IMR-90 (cell line): ENCODE data around the gene NOP10. TPM values are rescaled to one million over a fixed set of nuclear protein-coding genes. Genes with fewer than 3 reads are reported as not detected.

Experiments
- ATAC-seq: fragments of 200-7000 bp; cut with Tn5 transposase; 2 replicates; pipeline ENCODE4 v1.9.1; 2020; ENCODE audit warnings: low read depth, mild to moderate bottlenecking, moderate library complexity
- BruUV-seq: library from RNA; stranded (reverse); fragments of 400-500 nt; replicated peaks from 2 replicates; lab custom pipeline; 2021; lab: Mats Ljungman, UMichigan
- CTCF ChIA-PET: fragments of 300-600 bp; formaldehyde crosslinking; extraction: SDS; loops from one replicate; lab custom pipeline; 2021; ENCODE audit warnings: antibody characterized with exemption; lab: Yijun Ruan, JAX
- POLR2A ChIA-PET: fragments of 300-600 bp; sonication (Branson Sonifier 250); formaldehyde crosslinking; loops from one replicate; lab custom pipeline; 2022; ENCODE audit warnings: antibody characterized with exemption; ENCODE audit not compliant: unreplicated experiment; lab: Charles Lee
- DNase-seq: peaks from one replicate; pipeline ENCODE4 v3.0.0; 2013
- H2AFZ ChIP-seq: replicated peaks from 2 replicates; pipeline ENCODE3; 2013; ENCODE audit warnings: low read length, mild to moderate bottlenecking; ENCODE audit not compliant: poor library complexity
- H2AK5ac ChIP-seq: 2 replicates; pipeline ENCODE4 v1.6.1; 2013; ENCODE audit warnings: low read depth, low read length, inconsistent platforms
- H2AK9ac ChIP-seq: replicated peaks from 2 replicates; pipeline ENCODE3; 2013; ENCODE audit warnings: mild to moderate bottlenecking, low read depth, low read length, moderate library complexity; ENCODE audit not compliant: poor library complexity
- H2BK120ac ChIP-seq: 2 replicates; pipeline ENCODE4 v1.6.1; 2013; ENCODE audit warnings: low read depth, low read length, inconsistent platforms
- H2BK15ac ChIP-seq: 3 replicates; pipeline ENCODE4 v1.6.1; 2013; ENCODE audit warnings: low read depth, low read length, inconsistent platforms
- H2BK20ac ChIP-seq: 2 replicates; pipeline ENCODE4 v1.6.1; 2013; ENCODE audit warnings: low read depth, mild to moderate bottlenecking, inconsistent platforms, low read length, moderate library complexity
- H2BK5ac ChIP-seq: 2 replicates; pipeline ENCODE4 v1.6.1; 2013; ENCODE audit warnings: mild to moderate bottlenecking, low read depth, low read length, inconsistent platforms; ENCODE audit not compliant: poor library complexity, severe bottlenecking
- H3K14ac ChIP-seq: replicated peaks from 2 replicates; pipeline ENCODE4 v1.6.1; 2013; ENCODE audit warnings: low read depth, low read length, inconsistent platforms
- H3K18ac ChIP-seq: 2 replicates; pipeline ENCODE4 v1.6.1; 2013; ENCODE audit warnings: low read depth, low read length, control low read depth
- H3K23ac ChIP-seq: 2 replicates; pipeline ENCODE4 v1.6.1; 2013; ENCODE audit warnings: low read depth, low read length, inconsistent platforms
- H3K27ac ChIP-seq: 2 replicates; pipeline ENCODE4 v1.5.1; 2013; ENCODE audit warnings: mild to moderate bottlenecking, control low read depth, low read length; ENCODE audit not compliant: insufficient read depth
- H3K27me3 ChIP-seq: 2 replicates; pipeline ENCODE4 v1.6.1; 2013; ENCODE audit warnings: low read length; ENCODE audit not compliant: control insufficient read depth, insufficient read depth
- H3K36me3 ChIP-seq: 2 replicates; pipeline ENCODE4 v1.6.1; 2013; ENCODE audit warnings: low read length, mixed read lengths; ENCODE audit not compliant: control insufficient read depth, insufficient read depth
- H3K4ac ChIP-seq: 2 replicates; pipeline ENCODE4 v1.6.1; 2013; ENCODE audit warnings: low read depth, low read length, inconsistent platforms
- H3K4me1 ChIP-seq: 2 replicates; pipeline ENCODE4 v1.6.1; 2013; ENCODE audit warnings: low read length, mixed read lengths; ENCODE audit not compliant: control insufficient read depth, insufficient read depth
- H3K4me2 ChIP-seq: 2 replicates; pipeline ENCODE4 v1.6.1; 2013; ENCODE audit warnings: low read depth, mild to moderate bottlenecking, control low read depth, low read length, moderate library complexity
- H3K4me3 ChIP-seq: 2 replicates; pipeline ENCODE4 v1.5.1; 2013; ENCODE audit warnings: low read depth, mild to moderate bottlenecking, control low read depth, low read length, moderate library complexity; ENCODE audit not compliant: insufficient read depth
- H3K56ac ChIP-seq: 2 replicates; pipeline ENCODE4 v1.6.1; 2013; ENCODE audit warnings: low read length, inconsistent platforms; ENCODE audit not compliant: insufficient read depth; ENCODE audit errors: extremely low read depth
- H3K79me1 ChIP-seq, 2 experiments: 2 replicates each; pipeline ENCODE4 v1.6.1; 2013; ENCODE audit warnings: low read length in 2 of 2, inconsistent platforms in 1 of 2, low read depth in 1 of 2
- H3K9ac ChIP-seq: 2 replicates; pipeline ENCODE4 v1.6.1; 2013; ENCODE audit warnings: low read depth, low read length, control low read depth
- H3K9me1 ChIP-seq: 2 replicates; pipeline ENCODE4 v1.6.1; 2013; ENCODE audit warnings: low read length, inconsistent platforms; ENCODE audit not compliant: insufficient read depth
- H3K9me3 ChIP-seq: 2 replicates; pipeline ENCODE4 v1.6.1; 2013; ENCODE audit warnings: low read length; ENCODE audit not compliant: control insufficient read depth, insufficient read depth
- H4K20me1 ChIP-seq: 2 replicates; pipeline ENCODE4 v1.6.1; 2013; ENCODE audit warnings: low read length, inconsistent platforms; ENCODE audit not compliant: insufficient read depth
- H4K5ac ChIP-seq: 2 replicates; pipeline ENCODE4 v1.6.1; 2013; ENCODE audit warnings: mild to moderate bottlenecking, low read depth, low read length, control low read depth
- H4K8ac ChIP-seq, 2 experiments: 2 replicates each; pipeline ENCODE4 v1.6.1; 2013; ENCODE audit warnings: low read depth in 2 of 2, low read length in 2 of 2, control low read depth in 1 of 2, inconsistent platforms in 1 of 2
- H4K91ac ChIP-seq: 2 replicates; pipeline ENCODE4 v1.6.1; 2013; ENCODE audit warnings: low read depth, low read length, inconsistent platforms; ENCODE audit not compliant: insufficient read depth
- BHLHE40 ChIP-seq: fragments of 150-350 bp; IDR thresholded peaks from 2 replicates; pipeline ENCODE4 v1.6.1; 2016; ENCODE audit warnings: mild to moderate bottlenecking, low read depth, low read length
- CHD1 ChIP-seq: IDR thresholded peaks from 2 replicates; pipeline ENCODE4 v1.6.1; 2012; ENCODE audit warnings: low read depth, low read length, improper control_type of control experiment
- FOS ChIP-seq: fragments of 150-350 bp; IDR thresholded peaks from 2 replicates; pipeline ENCODE4 v1.6.1; 2016; ENCODE audit warnings: low read depth, low read length
- MAZ ChIP-seq: IDR thresholded peaks from 2 replicates; pipeline ENCODE4 v1.6.1; 2012; ENCODE audit warnings: low read depth, mild to moderate bottlenecking, low read length, improper control_type of control experiment, moderate library complexity, borderline replicate concordance
- POLR2A ChIP-seq: IDR thresholded peaks from 2 replicates; pipeline ENCODE4 v1.6.1; 2012; ENCODE audit warnings: mild to moderate bottlenecking, low read depth, low read length
- RCOR1 ChIP-seq: IDR thresholded peaks from 2 replicates; pipeline ENCODE4 v1.6.1; 2012; ENCODE audit warnings: mild to moderate bottlenecking, low read length, improper control_type of control experiment; ENCODE audit not compliant: insufficient replicate concordance
- SMC3 ChIP-seq: fragments of 150-350 bp; IDR thresholded peaks from 2 replicates; pipeline ENCODE4 v1.6.1; 2016; ENCODE audit warnings: low read depth, mild to moderate bottlenecking, antibody characterized with exemption, low read length, moderate library complexity
- WGBS, 2 experiments: methylation state at CpG; one replicate each; pipeline versions ENCODE4 v1.1.5 to v1.1.7; 2013; ENCODE audit warnings: missing lambda C conversion rate in 2 of 2; ENCODE audit not compliant: insufficient read length in 1 of 2; ENCODE audit errors: extremely low coverage in 2 of 2; 5-methylcytosine and 5-hydroxymethylcytosine counted together
- dilution Hi-C: fragments of 300-500 bp; cut with HindIII; formaldehyde crosslinking; loops from one replicate; pipeline ENCODE4 v1.14.3; 2018; ENCODE audit warnings: low sequenced_read_pairs; ENCODE audit not compliant: unreplicated experiment
- in situ Hi-C: fragments of 300-500 bp; cut with MboI; formaldehyde crosslinking; loops from 3 replicates; pipeline ENCODE4 v1.14.3; 2019; ENCODE audit warnings: low sequenced_read_pairs, inconsistent platforms, mixed read lengths
- intact Hi-C: fragments of 100-400 bp; cut with micrococcal nuclease; formaldehyde crosslinking; loops from 2 replicates; pipeline ENCODE4 v1.10.0; 2022
- polyA plus RNA-seq, 3 experiments: library from polyadenylated mRNA; depleted of rRNA; stranded (reverse); fragments of >200 nt; gene quantifications; 2 replicates each; pipeline ENCODE4 v1.2.3, GENCODE V29; 2012; ENCODE audit warnings: low replicate concordance in 1 of 3
- total RNA-seq: library from RNA; depleted of rRNA; stranded (reverse); fragments of >200 nt; gene quantifications from 2 replicates; pipeline ENCODE4 v1.2.3, GENCODE V29; 2012

The NOP10 gene
- total and polyA plus RNA-seq, 2 of the 4 experiments (the other 2 are of a cell fraction), result 141 to 468 TPM

DNA sequence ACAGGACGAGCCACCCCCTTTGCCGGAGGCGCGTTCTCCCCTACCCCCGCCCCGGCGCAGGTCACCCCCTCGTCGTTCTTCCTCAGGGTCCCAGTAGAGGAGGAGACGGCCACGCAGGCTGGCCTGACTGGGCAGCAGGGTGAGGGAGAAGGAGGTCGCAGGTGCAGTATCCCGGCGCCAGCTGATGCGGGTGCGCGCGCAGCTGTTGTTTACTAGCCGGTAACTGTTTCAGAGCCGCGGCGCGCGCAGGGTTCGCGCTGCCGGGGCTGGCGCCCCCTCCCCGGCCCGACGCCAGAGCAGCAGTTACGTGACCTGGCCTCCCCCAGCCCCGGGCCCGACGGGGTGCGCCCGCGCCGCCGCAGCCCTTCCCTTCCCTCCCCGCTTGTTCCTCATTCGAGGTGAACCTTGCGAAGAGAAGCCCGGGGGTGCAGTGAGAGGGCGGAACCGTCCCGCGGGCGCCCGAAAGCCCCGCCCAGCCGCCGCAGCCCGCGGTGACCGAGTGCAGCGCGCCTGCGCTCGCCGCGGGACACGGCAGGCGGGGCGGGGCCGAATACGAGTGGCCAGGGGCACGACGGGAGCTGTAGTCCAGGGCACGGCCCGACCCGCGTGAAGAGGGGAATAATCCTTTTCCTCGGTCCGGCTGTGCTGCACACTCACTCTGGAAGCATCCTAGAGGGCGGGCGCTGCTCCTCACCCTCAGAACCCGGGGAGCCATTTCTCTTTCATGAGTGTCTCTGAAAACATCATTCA, 5.2 kb downstream of the NOP10 start, which contains the start of gene SLC12A6 (continued):
- TF ChIP-seq RCOR1 (peak; percentile 17), BHLHE40 (no peak), CHD1 (no peak), POLR2A (no peak; the same call in 1 of the 2 replicates)

DNA sequence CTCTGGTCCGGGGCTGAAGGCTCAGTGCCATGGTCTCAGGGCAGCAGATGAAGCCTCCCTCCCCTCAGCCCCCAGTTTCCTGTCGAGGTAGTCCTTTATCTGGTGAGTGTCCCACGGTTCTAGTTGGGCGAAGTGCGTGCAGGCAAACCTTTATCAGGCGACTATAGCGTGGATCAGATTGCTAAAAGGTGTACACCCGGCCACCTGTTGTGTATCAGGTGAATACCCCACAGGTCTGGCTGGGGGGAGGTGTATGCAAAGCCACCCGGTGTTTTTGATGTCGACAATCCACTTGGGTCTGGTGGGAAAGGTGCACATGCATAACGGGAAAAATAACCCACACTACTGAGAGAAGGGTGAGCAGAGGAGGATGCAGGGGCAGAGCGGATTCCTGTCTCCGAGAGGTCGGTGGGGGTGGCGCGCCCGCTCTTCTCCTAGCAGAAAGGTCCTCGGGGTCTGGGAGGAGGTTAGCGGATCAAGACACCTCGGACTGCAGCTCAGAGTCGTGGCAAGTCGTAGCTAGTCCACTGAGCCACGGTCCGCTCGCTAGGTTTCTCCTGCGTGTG, 5.9 kb downstream of the NOP10 start:
- H4K20me1 ChIP-seq, result peaks cover 3% of the 10 kb centered on the region; the same call in 1 of the 2 replicates
- H3K4me2 ChIP-seq, result peak overlapping the region; percentile 98
- no TSS peak for BruUV-seq
- peak overlapping the region; percentile 97 for H2AFZ ChIP-seq
- WGBS, 2 experiments, result 6% methylated on average over 6 of the region's 26 CpGs; no CpG with 5 or more reads in 1 of the 2 experiments
- H3K4ac ChIP-seq, result peak overlapping the region; percentile 71; the same call in 1 of the 2 replicates
- ChIA-PET CTCF (interaction anchor here (1.9 kb wide), 1 partner anchor 40 kb away, joined by 4 read pairs; no protein-coding TSS in a partner anchor), POLR2A (interaction anchor here (0.6 kb wide), 2 partner anchors 8 to 1145 kb away, joined by 3 read pairs; no protein-coding TSS in a partner anchor)
- H3K27me3 ChIP-seq, result no peaks in the 10 kb centered on the region
- H3K9me1 ChIP-seq, result no peaks in the 10 kb centered on the region
- peak overlapping the region; percentile 93 for H3K4me3 ChIP-seq
- H3K14ac ChIP-seq, result peak overlapping the region; percentile 70
- ATAC-seq (peak; percentile 1; the same call in 1 of the 2 replicates), DNase-seq (no peak)
- H2AK5ac ChIP-seq, result 0 out of 2 replicates have a peak overlapping the region, but pooled peaks have one; percentile 8
- H2AK9ac ChIP-seq, result peak overlapping the region; percentile 80
- H3K23ac ChIP-seq, result peak overlapping the region; percentile 85
- no peak overlapping the region for H2BK20ac ChIP-seq
- H3K9ac ChIP-seq, result peak overlapping the region; percentile 65
- peaks cover 10% of the 10 kb centered on the region for H3K4me1 ChIP-seq
- H2BK5ac ChIP-seq, result peak overlapping the region; percentile 71
- intact Hi-C loops (no loop called here), in situ Hi-C loops (no loop called here), dilution Hi-C loops (no loop called here)
- no peak overlapping the region for H3K56ac ChIP-seq
- H4K5ac ChIP-seq, result peak overlapping the region; percentile 25; the same call in 1 of the 2 replicates
- no peaks in the 10 kb centered on the region for H3K9me3 ChIP-seq
- no peak overlapping the region for H2BK15ac ChIP-seq
- no peak overlapping the region for H2BK120ac ChIP-seq
- no peak for TF ChIP-seq SMC3
- TF ChIP-seq MAZ, result no peak
- TF ChIP-seq FOS, result no peak
- peaks cover 6 to 31% of the 10 kb centered on the region in 2 experiments; a peak in 3 of 4 replicates for H3K79me1 ChIP-seq
- peak overlapping the region; percentile 26; the same call in 1 of the 2 replicates for H3K27ac ChIP-seq
- no peak overlapping the region for H4K91ac ChIP-seq
- H4K8ac ChIP-seq, result peak overlapping the region; percentile 27 to 47; a peak in 2 of 4 replicates
- peaks cover 7% of the 10 kb centered on the region for H3K36me3 ChIP-seq
- H3K18ac ChIP-seq, result peak overlapping the region; percentile 3; the same call in 1 of the 2 replicates
